ENCODE data around the gene PEA15.

PEA15 gene

DNA sequence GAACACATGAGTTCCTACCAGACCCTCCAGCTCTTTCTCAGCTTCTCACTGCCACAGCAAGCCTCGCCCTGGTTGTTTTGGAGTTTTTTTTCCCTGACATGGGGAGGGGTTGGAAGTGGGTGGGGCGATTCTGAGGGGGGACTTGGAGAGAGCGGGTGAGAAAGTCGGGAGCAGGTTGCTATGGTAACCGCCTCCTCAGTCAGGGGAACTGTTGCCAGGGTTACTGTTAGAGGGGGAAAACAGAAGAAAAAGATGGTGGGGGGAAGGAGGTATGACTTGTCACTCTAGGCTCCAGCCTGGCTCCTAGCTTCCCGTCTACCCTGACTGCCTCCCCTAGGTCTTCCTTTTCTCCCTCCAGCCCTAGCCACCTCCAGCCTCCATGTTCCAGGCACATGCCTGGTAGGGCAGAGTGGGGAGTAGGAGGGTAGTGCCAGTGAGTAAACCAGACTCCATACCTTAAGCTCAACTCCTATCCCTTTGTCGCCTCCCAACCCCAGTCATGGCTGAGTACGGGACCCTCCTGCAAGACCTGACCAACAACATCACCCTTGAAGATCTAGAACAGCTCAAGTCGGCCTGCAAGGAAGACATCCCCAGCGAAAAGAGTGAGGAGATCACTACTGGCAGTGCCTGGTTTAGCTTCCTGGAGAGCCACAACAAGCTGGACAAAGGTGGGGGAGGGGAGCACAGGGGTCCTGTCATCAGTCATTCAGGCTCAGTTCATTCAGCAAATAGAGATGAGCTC is 6.0 kb downstream of the PEA15 start:
- H3K4me3 ChIP-seq (ENCODE audit: control insufficient read depth, low read depth, low read length) = no peak overlapping the region
- DNase-seq (ENCODE audit: low read depth) = no peak
- TF ChIP-seq, protein P1, sequence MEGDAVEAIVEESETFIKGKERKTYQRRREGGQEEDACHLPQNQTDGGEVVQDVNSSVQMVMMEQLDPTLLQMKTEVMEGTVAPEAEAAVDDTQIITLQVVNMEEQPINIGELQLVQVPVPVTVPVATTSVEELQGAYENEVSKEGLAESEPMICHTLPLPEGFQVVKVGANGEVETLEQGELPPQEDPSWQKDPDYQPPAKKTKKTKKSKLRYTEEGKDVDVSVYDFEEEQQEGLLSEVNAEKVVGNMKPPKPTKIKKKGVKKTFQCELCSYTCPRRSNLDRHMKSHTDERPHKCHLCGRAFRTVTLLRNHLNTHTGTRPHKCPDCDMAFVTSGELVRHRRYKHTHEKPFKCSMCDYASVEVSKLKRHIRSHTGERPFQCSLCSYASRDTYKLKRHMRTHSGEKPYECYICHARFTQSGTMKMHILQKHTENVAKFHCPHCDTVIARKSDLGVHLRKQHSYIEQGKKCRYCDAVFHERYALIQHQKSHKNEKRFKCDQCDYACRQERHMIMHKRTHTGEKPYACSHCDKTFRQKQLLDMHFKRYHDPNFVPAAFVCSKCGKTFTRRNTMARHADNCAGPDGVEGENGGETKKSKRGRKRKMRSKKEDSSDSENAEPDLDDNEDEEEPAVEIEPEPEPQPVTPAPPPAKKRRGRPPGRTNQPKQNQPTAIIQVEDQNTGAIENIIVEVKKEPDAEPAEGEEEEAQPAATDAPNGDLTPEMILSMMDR (IDR thresholded peaks at IDR 0.05; ENCODE audit: control insufficient read depth, insufficient read depth, low read depth, low read length, missing control alignments) = no peak

DNA sequence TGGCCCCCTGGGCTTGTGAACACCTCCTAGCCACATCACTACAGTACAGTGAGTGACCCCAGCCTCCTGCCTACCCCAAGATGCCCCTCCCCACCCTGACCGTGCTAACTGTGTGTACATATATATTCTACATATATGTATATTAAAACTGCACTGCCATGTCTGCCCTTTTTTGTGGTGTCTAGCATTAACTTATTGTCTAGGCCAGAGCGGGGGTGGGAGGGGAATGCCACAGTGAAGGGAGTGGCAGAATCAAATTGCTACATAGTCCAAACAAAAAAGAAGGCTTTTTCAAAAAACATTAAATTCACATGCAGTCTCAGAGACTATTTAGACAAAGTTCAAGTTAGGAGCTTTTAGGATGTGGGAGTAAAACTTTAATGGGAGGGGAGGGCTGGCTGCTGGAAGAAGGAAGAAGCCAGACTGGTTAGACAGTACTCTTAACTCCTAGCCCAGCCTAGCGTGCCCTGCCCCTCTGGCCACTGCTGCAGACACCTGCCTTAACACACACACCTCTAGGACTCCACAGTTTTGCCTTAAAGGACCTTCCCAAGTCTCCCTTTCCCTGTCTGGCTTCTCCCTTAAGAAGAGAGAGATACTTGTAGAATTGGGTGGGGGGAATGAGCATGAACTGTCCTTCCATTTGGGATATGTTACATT is 9.4 kb downstream of the PEA15 start:
- no peak overlapping the region for H3K4me3 ChIP-seq (ENCODE audit: control insufficient read depth, low read depth, low read length)
- DNase-seq (ENCODE audit: low read depth) = no peak
- TF ChIP-seq, protein P1 (IDR thresholded peaks at IDR 0.05; ENCODE audit: control insufficient read depth, insufficient read depth, low read depth, low read length, missing control alignments) = no peak

DNA sequence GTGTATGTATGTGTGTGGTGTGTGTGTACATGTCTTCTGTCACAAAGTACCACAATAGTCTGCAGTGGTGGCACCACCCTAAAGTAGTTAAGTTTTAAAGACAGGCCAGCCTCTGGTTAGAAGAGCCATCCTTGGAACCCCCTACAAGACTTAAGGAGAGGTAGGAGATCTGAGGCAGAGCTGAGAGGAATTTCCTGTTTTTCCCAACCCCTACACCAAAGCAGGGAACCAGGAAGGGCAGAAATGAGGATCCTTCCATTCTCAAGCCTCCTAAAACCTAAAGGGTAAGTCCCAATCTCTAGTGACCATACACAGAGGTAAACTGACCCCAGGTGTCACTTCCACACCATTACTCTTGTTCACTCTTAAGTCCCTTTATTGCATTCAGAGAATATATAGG is 11.1 kb downstream of the PEA15 start:
- no peak overlapping the region for H3K4me3 ChIP-seq (ENCODE audit: control insufficient read depth, low read depth, low read length)
- no peak for DNase-seq (ENCODE audit: low read depth)
- TF ChIP-seq, protein P1 (IDR thresholded peaks at IDR 0.05; ENCODE audit: control insufficient read depth, insufficient read depth, low read depth, low read length, missing control alignments) = no peak

DNA sequence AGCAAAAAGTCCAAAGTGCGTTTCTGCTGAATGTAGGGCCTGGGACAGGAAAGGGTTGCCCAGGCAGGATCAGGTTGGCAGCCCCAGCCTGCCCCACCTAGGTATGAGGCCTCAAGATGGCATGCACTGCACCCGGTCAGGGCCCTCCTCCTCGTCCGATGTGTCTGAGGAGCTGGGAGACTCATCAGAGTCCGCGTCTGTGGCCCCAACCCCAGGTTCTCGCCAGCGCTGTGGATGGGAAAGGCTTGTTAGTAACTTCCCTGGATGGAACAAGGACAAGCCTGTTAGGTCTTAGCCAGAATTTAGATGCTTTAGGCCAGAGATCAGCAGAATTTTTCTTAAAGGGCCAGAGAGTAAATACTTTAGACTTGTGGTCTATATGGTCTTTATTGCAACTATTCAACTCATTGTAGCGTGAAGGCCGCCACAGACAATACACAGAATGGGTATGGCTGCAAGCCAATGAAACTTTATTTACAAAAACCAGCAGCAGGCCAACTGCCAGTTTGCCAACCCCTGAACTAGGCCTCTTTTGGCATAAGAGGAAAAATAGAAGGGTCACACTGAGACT is 12.4 kb downstream of the PEA15 start:
- TF ChIP-seq, protein P1 (IDR thresholded peaks at IDR 0.05; ENCODE audit: control insufficient read depth, insufficient read depth, low read depth, low read length, missing control alignments) = no peak
- H3K4me3 ChIP-seq (ENCODE audit: control insufficient read depth, low read depth, low read length) = no peak overlapping the region
- no peak for DNase-seq (ENCODE audit: low read depth)

DNA sequence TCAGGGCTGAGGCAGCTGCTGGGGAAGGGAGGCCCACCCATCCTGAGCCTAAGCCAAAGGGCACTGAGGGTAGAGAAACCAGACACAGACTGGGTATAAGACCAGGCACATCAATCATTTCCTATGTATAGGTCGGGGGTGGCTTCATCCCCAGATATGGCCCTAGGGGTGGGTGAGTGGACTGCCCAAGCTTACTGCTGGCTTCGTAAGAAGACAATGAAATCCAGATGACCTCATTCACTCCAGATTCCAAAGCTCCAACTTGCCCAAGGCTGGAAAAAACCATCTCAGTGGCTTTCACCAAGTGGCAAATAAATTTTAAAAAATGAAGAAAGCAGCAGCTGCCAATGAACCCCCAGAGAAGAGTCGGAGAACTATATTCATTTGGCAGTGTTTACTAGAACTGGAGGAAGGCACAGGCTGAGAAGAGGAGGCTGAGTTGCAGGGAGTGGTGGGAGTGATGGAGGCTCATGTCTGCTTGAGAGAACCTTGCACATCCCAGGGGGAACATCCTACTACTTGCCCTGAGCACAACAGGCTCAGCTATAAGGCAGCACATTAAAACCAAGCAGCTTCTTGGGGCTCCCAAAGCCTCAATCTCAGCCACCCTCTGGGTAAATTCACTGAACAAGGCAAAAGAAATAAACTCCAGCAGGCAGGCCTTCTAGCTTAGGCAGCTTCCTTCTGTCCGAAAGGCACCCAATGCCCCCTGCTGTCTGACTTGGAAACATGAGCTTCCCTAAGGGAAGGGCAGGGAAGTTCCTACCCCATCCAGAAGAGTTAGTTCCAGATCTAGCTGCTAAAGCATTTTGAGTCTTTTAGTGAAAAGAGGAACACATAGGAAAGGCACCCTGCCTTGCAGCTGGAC is 14.1 kb downstream of the PEA15 start:
- no peak overlapping the region for H3K4me3 ChIP-seq (ENCODE audit: control insufficient read depth, low read depth, low read length)
- peak; percentile 47 for DNase-seq (ENCODE audit: low read depth)
- TF ChIP-seq, protein P1 (IDR thresholded peaks at IDR 0.05; ENCODE audit: control insufficient read depth, insufficient read depth, low read depth, low read length, missing control alignments) = peak; percentile 80

DNA sequence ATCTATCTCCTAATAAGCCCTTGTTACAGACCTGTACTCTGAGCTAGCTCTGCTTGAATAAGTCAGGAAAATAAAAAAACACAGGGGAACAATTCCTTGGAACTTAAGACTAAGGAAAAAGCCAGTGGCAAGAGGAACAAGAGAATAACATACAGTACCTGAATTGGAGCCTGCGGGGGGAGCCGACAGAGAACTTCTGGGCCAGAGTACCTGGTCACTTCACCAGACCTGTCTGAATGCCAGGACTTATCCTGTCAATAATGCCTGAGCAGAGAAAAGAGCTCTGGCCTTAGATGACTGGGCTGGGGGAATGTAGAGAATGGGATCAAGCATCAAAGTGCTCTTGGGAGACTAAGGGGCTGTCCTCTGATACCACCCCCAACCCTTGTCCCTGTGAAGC is 15.1 kb downstream of the PEA15 start:
- no peak overlapping the region for H3K4me3 ChIP-seq (ENCODE audit: control insufficient read depth, low read depth, low read length)
- TF ChIP-seq, protein P1 (IDR thresholded peaks at IDR 0.05; ENCODE audit: control insufficient read depth, insufficient read depth, low read depth, low read length, missing control alignments) = no peak
- no peak for DNase-seq (ENCODE audit: low read depth)
